IPS-NIHi11 (cell line): Measurements from ENCODE around the gene CAMKMT.
A peak's percentile ranks its signal among the peaks of the same experiment; 100 is the strongest.

Experiments
- DNase-seq: peaks from one replicate; pipeline ENCODE4 v3.0.0; 2012; ENCODE audit warnings: mixed read lengths, low spot score

CAMKMT gene

DNA sequence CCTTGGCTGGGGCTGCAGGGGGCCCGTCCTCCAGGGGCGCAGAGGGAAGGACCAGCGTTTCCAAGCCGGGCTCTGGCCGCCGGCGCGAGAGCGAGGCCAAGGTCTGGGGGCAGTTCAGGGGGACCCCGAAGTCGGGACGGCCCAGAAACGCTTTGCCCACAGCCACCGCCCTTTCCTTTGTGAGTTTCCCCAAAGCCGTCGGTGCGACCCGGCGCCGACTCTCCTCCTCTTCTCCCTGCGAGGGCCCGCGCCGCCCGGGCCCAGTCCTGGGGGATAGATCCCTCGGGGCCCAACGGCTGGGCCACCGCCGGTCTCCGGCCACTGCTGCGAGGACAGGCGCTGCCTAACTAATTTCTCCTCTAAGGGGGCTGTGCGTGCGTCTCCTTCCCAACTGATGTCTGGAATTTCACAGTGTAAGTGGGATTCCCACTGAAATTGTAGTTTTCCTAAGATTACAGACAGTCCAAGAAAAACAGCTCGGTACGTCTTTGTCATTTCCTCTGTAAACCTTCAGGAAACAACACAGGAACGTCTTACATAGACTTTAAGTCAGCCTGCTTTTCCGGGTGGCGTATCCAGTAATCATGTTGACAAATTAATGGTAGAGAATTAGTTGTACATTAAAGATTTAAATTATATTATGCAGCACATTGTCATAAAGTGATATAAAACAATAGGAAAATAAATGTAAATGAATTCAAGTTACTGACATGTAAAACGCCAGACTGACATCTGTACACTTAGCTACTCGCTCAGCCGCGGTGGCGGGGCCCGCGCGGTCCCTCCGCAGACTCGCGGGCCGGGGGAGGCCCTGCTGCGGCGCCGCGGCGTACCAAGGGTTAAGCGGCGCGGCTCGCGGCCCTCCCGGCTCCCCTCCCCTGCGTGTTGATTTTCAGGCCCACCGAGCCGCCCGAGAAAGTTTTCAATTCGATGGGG, 440.4 kb downstream of the CAMKMT start:
- no peak for DNase-seq

DNA sequence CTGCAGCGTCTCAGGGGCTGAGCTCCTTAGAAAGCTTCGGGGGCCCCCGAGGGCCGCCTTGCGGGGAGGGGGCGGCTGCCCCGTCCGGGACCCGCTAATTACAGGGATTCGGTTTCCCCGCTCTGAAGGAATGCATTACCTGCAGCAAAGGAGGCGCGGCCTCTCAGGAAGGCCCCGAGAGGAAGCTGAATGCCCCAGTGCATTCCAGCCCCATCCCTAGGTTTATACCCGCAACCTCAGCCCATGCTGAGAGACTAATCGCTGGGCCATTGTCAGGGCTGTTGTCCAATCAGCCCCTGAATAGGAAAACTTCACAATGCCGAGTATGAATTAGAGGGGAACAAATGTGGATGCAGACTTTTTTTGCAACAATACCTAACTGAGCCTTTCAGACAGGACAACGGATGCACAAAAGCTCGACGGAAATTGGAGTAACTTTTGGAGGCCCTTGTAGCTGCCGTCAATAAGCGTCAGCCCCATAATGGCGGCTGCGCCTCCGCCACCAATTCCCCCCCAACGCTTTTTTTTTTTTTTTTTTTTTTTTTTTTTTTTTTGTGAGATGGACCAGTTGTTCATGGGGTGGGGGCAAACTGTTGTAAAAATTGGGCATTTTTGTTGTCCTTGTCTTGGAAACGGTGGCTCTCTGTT, 441.2 kb downstream of the CAMKMT start:
- peak; percentile 84 for DNase-seq

DNA sequence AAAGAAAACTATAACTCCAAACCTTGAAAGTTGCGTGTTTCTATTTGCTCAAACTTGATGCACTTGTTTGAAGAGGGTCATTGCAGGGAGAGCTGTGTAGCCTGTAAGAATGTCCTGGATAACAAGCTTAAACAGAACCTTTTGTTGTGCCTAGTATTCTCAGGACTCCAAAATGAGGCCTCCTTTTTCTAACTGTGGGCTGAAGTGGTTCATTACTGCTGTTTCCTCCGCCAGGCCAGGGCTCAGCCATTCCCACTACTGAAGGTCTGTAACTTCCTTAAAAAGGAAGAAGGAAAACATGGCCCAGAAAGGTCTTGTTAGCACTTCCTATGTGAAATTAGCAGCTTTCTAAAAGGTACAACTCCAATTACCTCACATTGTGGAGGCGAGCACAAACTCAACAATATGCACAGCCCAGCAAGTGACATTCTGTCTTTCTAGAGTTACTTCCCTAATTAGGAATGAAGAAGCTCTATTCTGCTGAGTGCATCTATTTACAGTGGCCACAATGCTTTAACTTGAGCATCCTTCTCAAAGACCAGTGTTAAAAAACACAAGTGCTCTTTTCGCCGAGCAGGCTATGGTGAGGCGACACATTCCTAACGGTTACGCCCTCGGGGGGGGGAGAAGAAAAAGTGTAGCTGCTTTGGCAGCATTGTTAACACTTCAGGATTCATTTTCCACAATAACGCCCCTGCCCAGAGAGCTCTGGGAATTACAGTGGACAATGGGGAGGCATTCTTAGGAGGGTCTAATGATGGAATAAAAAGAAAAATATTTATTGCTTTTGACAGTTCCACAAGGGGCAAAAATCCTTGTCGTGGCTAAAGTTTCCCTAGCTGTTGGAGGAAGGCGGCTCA, 442.9 kb downstream of the CAMKMT start:
- DNase-seq = no peak

DNA sequence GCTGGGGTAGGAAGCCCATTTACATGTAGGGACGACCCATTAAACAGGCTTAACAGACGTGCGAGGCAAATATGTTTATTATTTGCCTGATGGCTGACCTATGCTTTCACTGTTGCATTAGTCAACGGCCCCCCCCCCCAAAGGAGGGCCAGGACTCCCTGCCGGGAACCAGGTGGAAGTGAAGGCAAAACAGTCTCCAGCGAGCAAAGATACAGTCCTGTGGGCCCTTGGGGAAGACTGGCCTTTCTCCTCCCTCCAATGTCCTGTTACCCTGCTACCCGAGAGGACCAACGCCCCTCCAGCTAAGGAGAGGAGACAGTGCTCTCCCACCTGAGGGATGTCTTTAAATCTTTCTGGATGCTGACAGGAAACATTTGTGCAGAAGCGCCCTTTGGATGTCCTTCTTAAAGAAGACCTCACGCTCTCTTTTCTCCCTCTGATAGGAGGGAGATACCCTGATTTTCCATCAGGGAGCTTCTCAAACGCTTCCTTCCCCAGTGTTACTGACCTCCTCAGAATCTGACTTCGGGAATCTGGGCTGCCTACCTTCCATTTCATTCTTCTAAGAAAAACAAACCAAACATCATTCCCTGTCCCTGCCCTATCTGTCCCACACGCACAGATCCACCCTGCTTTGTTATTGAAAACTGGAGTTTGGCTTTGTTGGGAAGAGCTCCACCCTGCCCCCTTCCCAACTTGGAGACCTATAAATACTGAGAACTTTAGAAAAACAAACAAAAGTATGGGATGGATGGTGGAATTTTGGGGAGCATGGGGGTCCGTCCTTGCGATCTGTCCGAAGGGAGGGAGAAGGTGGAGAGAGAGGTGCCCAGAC, 443.9 kb downstream of the CAMKMT start:
- no peak for DNase-seq

DNA sequence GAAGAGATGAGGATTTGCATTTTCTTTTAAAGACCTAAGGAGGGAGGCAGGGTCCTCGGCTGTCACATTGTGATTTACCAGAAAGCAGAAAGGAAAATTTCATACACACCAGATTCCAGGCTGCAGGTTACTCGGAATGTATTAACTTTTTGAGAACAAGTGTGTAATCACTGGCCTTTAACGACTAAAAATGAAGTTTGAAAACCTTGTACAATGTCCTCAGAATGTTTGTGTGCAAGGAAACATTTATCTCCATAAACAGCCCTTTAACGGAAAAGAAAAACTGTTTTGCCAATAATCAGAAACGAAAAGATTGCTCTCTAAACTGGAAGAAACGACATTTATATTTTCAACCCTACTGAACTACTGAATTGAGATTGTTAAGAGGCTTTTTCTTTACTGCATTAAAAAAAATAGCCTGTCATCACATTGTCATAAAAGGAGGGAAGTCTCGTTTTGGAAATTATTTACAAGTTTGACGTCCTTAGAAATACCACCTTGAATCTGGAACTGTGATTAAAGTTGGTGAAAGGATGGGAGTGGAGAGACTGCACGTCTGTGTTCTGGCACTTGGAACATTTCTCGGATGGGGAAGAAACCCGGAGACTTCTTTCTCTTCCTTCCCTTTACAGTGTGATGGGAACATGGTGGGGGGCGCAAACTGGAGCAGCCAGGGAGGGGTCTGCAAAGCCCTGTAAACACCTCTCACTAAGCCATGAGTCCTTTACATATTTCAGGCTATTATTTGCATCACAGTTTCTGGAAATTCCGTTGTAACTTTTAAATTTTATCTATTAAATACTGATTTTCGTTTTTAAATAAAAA, 445.7 kb downstream of the CAMKMT start:
- no peak for DNase-seq

DNA sequence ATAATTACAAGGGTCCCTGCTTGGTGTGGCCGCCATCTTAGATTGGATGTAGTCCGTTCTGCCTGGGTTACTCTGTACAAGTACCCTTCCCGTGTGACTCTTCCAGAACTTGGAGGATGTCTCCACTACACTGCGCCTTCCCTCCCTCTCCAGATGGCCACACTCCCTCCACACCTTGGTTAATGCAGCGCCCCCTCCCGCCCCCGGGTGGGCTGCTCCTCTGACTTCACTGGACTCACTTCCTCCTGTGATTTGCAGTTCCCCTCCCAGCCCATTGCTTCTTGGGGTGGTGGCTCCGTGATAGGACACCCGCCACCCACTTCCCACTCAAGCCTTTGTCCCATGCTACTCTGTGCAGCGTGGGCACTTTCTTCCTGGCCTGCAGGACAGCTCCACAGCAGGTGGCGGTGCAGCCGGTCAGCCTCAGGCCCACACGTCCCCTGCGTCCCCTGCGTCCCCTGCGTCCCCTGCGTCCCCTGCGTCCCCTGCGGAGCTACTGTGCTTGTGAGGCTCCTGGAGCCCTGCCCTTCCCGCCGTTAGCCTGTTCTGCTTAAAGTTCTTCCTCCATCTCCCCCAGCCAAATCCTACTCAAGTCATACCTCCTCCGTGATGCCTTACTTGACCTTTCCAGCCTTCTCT, 449.3 kb downstream of the CAMKMT start:
- DNase-seq = no peak

DNA sequence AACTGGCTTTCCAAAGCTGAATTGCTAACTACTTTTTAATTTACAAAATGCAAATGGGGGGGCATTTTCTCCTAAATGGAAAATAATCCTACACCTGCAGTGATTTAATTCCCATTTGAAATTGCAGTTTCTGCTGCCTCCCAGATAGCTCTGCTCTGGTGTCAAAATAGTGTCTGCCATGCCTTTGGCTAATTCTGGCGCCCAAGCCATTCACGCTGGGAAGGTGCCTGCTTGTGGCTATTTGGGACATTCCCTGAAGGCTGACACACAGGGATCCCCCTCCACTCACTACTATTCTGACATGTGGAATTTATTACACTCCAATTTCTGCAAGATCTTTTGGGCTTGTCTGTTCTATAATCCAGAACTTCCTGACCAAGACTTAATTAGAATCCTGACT, 451.4 kb downstream of the CAMKMT start:
- no peak for DNase-seq

DNA sequence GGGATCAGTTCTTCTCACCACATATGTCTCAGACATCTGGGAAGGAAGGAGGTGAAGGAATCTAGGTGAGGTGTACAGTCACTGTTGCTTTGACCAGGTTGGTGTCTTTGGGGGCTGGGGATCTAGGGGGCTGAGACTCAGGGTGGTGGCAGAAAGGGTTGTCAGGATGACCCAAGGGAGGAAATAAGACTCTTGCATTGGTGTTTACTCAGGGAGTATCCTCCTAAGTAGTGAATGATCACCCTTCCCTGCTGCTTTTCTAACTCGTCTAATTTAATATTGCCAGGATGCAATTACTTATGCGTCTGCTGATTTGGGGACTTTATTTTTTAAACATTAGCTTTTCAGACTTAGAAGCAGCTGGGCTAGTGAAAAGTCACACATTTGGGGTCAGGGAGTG, 451.9 kb downstream of the CAMKMT start:
- DNase-seq = no peak

DNA sequence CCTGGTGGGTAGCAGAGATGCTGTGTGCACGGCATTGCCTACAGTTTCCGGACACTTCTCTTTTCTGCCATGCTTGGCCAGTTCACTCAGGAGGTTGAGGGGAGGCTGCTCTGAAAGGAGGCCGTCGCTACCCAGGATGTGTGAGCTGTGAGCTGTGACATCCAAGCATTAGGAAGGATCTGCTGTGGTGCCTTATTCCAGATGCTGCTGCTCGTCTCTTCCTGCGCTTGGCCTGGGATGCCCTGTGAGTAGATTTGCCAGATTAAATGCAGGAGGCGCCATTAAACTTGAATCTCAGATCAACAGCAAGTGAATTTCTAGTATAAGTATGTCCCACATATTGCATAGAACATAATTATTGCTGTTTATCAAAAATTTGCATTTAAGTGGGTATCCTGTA, 455.5 kb downstream of the CAMKMT start:
- DNase-seq = no peak

DNA sequence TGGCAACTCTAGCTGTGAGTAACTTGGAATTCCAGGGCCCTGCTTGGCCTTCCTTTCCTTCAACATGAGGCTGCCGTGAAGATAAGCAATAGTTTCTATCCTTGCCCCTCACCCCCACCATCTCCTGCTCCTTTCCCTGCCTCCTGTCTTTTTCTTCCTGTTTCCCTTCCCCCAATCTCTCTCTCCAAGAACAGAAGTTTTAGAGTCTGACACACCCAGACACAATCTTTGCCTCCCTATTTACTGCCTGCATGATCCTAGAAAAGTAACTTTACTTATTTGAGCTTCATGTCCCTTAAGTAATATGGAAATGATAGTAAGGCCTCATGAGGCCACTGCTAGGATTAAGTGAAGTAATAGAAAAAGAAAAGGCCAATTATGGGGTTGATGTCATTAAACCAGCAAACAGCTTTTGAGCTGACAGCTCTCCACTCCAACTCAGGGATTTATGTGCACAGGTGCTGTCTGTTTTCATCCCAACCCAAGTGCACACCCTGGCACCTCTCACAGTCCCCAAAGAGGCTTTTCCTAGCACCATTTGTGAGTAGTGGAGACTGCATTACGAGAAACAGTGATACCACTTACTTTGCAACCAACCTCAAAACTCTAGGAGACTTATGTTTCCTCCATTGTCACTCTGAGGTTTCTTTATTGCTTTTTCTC, 456.1 kb downstream of the CAMKMT start:
- no peak for DNase-seq

DNA sequence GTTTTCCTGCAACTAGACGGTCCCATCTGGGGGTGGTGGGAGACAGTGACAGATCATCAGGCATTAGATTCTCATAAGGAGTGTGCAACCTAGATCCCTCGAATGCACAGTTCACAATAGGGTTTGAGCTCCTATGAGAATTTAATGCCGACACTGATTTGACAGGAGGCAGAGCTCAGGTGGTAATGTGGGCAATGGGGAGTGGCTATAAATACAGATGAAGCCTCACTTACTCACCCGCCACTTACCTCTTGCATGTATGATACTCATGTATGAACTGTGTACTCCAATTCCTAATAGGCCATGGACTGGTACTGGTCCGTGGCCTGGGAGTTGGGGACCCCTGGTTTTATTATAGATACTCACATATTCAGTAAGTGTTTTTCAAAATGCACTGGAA, 457.3 kb downstream of the CAMKMT start:
- no peak for DNase-seq

DNA sequence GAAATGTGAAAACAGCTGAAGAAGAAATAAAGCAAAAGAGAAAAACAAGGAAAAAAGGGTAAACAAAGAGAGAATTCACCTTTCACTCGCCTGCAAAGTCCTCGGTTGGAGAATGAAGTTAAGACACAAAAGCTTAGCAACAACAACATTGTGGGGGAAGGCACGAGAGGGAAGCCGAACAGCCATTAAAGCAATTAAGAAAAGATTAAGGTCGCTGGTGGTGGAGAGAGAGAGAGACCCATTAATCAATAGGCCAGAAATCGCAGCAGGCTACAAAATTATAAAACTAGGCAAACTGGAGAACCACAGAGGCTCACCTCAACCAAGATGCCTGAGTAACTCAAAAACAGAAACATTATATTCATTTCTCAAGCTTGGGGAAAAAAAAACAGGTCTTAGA, 459.8 kb downstream of the CAMKMT start:
- no peak for DNase-seq

DNA sequence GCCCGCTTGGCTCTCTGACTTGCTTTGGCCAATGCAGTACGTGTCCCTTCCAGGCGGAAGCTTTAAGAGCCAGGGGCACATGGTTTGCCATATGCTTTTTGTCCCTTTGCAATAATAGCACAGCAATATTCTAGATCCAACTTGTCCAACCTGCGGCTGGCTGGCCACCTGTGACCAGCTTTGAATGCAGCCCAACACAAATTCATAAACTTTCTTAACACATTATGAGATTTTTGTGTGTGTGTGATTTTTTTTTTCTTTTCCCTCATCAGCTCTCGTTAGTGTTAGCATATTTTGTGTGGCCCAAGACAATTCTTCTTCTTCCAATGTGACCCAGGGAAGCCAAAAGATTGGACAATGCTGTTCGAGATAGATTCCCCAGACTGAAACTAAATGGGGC, 460.4 kb downstream of the CAMKMT start:
- no peak for DNase-seq
